Astrocyte (in vitro differentiated cells and primary cell): Measurements from ENCODE around the gene SNX27. TPM values are rescaled to one million over a fixed set of nuclear protein-coding genes. Genes with fewer than 3 reads are reported as not detected.

Experiments
- DNase-seq: peaks from one replicate; pipeline ENCODE4 v3.0.0-alpha.2; 2010; ENCODE audit warnings: low read depth
- FAIRE-seq: peaks from 2 replicates; lab custom pipeline; 2011; peaks lifted over from hg19 to GRCh38; lab: Jason Lieb, UNC
- H2AFZ ChIP-seq: 2 replicates; pipeline ENCODE4 v1.6.0; 2012; ENCODE audit warnings: low read depth, low read length, inconsistent platforms
- H3K27ac ChIP-seq: 2 replicates; pipeline ENCODE4 v1.5.1; 2011; ENCODE audit warnings: low read depth, low read length, inconsistent platforms
- H3K27me3 ChIP-seq: 2 replicates; pipeline ENCODE4 v1.6.0; 2011; ENCODE audit warnings: low read length, inconsistent platforms; ENCODE audit not compliant: insufficient read depth
- H3K36me3 ChIP-seq: 2 replicates; pipeline ENCODE4 v1.5.1; 2011; ENCODE audit warnings: low read length, inconsistent platforms; ENCODE audit not compliant: insufficient read depth
- H3K4me1 ChIP-seq: 2 replicates; pipeline ENCODE4 v1.5.1; 2011; ENCODE audit warnings: low read length, inconsistent platforms; ENCODE audit not compliant: insufficient read depth
- H3K4me2 ChIP-seq: 2 replicates; pipeline ENCODE4 v1.6.0; 2012; ENCODE audit warnings: low read length, inconsistent platforms
- H3K4me3 ChIP-seq: 2 replicates; pipeline ENCODE4 v1.5.1; 2011; ENCODE audit warnings: low read depth, mild to moderate bottlenecking, low read length, inconsistent platforms; ENCODE audit not compliant: insufficient read depth
- H3K79me2 ChIP-seq: 2 replicates; pipeline ENCODE4 v1.6.0; 2012; ENCODE audit warnings: mild to moderate bottlenecking, low read length, inconsistent platforms; ENCODE audit not compliant: insufficient read depth
- H3K9ac ChIP-seq: 2 replicates; pipeline ENCODE4 v1.6.0; 2012; ENCODE audit warnings: mild to moderate bottlenecking, low read length, inconsistent platforms
- H3K9me3 ChIP-seq: 2 replicates; pipeline ENCODE4 v1.5.1; 2012; ENCODE audit warnings: low read depth, mild to moderate bottlenecking, low read length, inconsistent platforms; ENCODE audit not compliant: insufficient read depth
- H4K20me1 ChIP-seq: 2 replicates; pipeline ENCODE4 v1.6.0; 2012; ENCODE audit warnings: low read length, inconsistent platforms; ENCODE audit not compliant: insufficient read depth
- H3K27ac Mint-ChIP-seq: one replicate; pipeline ENCODE4 v1.8.0; 2021; ENCODE audit warnings: mild to moderate bottlenecking, mixed read lengths; ENCODE audit not compliant: unreplicated experiment
- H3K27me3 Mint-ChIP-seq: one replicate; pipeline ENCODE4 v1.8.0; 2021; ENCODE audit warnings: low read depth, mixed read lengths; ENCODE audit not compliant: unreplicated experiment
- H3K36me3 Mint-ChIP-seq: one replicate; pipeline ENCODE4 v1.8.0; 2021; ENCODE audit warnings: low read depth, mixed read lengths; ENCODE audit not compliant: unreplicated experiment
- H3K4me1 Mint-ChIP-seq: one replicate; pipeline ENCODE4 v1.8.0; 2021; ENCODE audit warnings: low read depth, mixed read lengths; ENCODE audit not compliant: unreplicated experiment
- H3K4me3 Mint-ChIP-seq: one replicate; pipeline ENCODE4 v1.8.0; 2021; ENCODE audit warnings: mild to moderate bottlenecking, moderate library complexity, mixed read lengths; ENCODE audit not compliant: unreplicated experiment
- H3K9me3 Mint-ChIP-seq: one replicate; pipeline ENCODE4 v1.8.0; 2021; ENCODE audit warnings: mild to moderate bottlenecking, mixed read lengths; ENCODE audit not compliant: unreplicated experiment
- EZH2 ChIP-seq: IDR thresholded peaks from 2 replicates; pipeline ENCODE4 v1.6.1; 2012; ENCODE audit warnings: mild to moderate bottlenecking, low read length, inconsistent platforms; ENCODE audit not compliant: insufficient read depth
- total RNA-seq: library from RNA; stranded (reverse); gene quantifications from 2 replicates; pipeline ENCODE4 v1.2.1, GENCODE V29; 2021
- TF ChIP-seq, protein P1 (sequence below): IDR thresholded peaks from 2 replicates; pipeline ENCODE4 v1.5.1; 2011; ENCODE audit warnings: low read depth, mild to moderate bottlenecking, inconsistent platforms, low read length, moderate library complexity; ENCODE audit not compliant: insufficient read depth

SNX27 gene
- total RNA-seq, 1 donor from 2014 or later, result 53.1 TPM

DNA sequence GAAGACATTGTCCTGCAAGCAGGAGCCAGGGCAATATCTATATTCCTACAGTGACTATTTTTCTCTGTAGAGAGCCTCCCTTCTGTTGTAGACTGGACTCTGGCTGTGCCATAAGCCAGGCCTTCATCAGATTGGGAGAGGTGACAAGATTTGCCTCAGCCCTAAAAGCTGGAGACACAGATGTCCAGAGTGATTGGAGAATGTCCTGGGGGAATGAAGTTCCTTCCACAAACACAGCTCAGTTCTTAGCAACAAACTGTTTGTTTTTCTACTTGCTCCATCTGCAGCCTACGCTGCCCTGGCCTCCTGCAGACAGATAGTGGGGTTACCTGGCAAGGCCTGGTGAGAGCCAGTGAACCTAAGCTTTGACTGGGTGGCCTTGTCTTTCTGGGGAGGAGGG, 29.9 kb upstream of the SNX27 start:
- TF ChIP-seq, protein P1, sequence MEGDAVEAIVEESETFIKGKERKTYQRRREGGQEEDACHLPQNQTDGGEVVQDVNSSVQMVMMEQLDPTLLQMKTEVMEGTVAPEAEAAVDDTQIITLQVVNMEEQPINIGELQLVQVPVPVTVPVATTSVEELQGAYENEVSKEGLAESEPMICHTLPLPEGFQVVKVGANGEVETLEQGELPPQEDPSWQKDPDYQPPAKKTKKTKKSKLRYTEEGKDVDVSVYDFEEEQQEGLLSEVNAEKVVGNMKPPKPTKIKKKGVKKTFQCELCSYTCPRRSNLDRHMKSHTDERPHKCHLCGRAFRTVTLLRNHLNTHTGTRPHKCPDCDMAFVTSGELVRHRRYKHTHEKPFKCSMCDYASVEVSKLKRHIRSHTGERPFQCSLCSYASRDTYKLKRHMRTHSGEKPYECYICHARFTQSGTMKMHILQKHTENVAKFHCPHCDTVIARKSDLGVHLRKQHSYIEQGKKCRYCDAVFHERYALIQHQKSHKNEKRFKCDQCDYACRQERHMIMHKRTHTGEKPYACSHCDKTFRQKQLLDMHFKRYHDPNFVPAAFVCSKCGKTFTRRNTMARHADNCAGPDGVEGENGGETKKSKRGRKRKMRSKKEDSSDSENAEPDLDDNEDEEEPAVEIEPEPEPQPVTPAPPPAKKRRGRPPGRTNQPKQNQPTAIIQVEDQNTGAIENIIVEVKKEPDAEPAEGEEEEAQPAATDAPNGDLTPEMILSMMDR, result no peak
- no peak for TF ChIP-seq EZH2
- Histone ChIP-seq H3K27me3 (no peaks in the 10 kb centered on the region), H3K36me3 (peaks cover 18% of the 10 kb centered on the region), H3K9ac (no peak overlapping the region), H3K4me1 (peaks cover 22% of the 10 kb centered on the region), H3K4me3 (no peak overlapping the region), H3K79me2 (no peaks in the 10 kb centered on the region), H3K9me3 (no peaks in the 10 kb centered on the region), H2AFZ (no peak overlapping the region), H4K20me1 (peaks cover 6% of the 10 kb centered on the region), H3K27ac (no peak overlapping the region), H3K4me2 (no peak overlapping the region)
- no peaks in the 10 kb centered on the region for H3K27me3 Mint-ChIP-seq
- H3K9me3 Mint-ChIP-seq, result no peaks in the 10 kb centered on the region
- peaks cover 33% of the 10 kb centered on the region for H3K36me3 Mint-ChIP-seq
- DNase-seq (no peak), FAIRE-seq (no peak)
- no peak overlapping the region for H3K4me3 Mint-ChIP-seq
- H3K27ac Mint-ChIP-seq, result no peak overlapping the region
- peaks cover 54% of the 10 kb centered on the region for H3K4me1 Mint-ChIP-seq

DNA sequence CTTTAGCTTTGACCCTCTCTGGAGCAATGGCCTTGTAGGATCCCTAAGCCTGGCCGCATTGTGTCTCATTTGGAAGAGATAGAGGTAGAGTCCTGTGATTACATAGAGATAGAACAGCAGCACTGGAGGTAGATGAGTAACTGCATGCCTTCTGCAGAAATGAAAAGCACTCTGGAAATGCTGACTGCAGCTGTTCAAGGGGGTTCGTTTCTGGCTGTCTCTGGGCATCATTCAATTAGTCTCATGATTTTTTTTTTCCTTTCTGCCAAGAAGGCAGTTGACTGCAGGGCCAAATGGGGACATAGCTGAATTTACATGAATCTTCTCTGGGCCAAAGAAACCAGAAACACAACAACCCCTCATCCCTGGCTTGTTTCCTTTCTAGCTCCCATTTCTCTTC, 28.1 kb upstream of the SNX27 start:
- Histone ChIP-seq H3K9me3 (no peaks in the 10 kb centered on the region), H4K20me1 (peaks cover 2% of the 10 kb centered on the region), H3K27me3 (no peaks in the 10 kb centered on the region), H3K27ac (no peak overlapping the region), H3K4me1 (peaks cover 17% of the 10 kb centered on the region), H2AFZ (no peak overlapping the region), H3K79me2 (no peaks in the 10 kb centered on the region), H3K9ac (no peak overlapping the region), H3K4me3 (no peak overlapping the region), H3K36me3 (peaks cover 18% of the 10 kb centered on the region), H3K4me2 (no peak overlapping the region)
- DNase-seq (no peak), FAIRE-seq (no peak)
- Mint-ChIP-seq H3K27ac (peak overlapping the region; percentile 95), H3K27me3 (no peaks in the 10 kb centered on the region), H3K4me1 (peaks cover 54% of the 10 kb centered on the region), H3K4me3 (peak overlapping the region; percentile 11), H3K9me3 (no peaks in the 10 kb centered on the region), H3K36me3 (peaks cover 33% of the 10 kb centered on the region)
- no peak for TF ChIP-seq EZH2
- TF ChIP-seq, protein P1, result no peak

DNA sequence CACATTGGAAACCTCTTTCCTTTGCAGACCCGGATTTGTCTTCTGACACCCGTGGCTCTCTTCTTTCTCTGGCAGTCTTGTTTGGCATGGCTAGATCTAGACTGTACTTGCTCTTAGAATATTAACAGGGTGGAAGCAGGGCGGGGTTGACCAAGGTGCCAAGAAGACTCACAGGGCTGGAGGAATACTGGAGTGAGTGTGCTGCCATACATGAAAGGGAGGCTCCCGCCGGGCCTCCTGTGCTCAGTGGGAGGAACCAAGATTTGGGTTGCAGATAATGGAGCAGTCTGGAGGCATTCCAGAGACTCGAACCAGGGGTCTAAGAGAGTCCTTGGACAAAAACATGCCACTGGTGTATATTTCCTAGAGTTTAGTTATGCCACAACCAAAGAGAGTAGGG, 27.6 kb upstream of the SNX27 start:
- FAIRE-seq (no peak), DNase-seq (no peak)
- Histone ChIP-seq H3K9ac (no peak overlapping the region), H3K9me3 (no peaks in the 10 kb centered on the region), H3K27ac (no peak overlapping the region), H3K4me2 (no peak overlapping the region), H3K4me1 (peaks cover 12% of the 10 kb centered on the region), H4K20me1 (no peaks in the 10 kb centered on the region), H3K4me3 (no peak overlapping the region), H3K27me3 (no peaks in the 10 kb centered on the region), H3K79me2 (no peaks in the 10 kb centered on the region), H3K36me3 (peaks cover 18% of the 10 kb centered on the region), H2AFZ (no peak overlapping the region)
- Mint-ChIP-seq H3K9me3 (no peaks in the 10 kb centered on the region), H3K27me3 (no peaks in the 10 kb centered on the region), H3K36me3 (peaks cover 30% of the 10 kb centered on the region), H3K27ac (peak overlapping the region; percentile 95), H3K4me1 (peaks cover 49% of the 10 kb centered on the region), H3K4me3 (peak overlapping the region; percentile 17)
- TF ChIP-seq, protein P1, result no peak
- no peak for TF ChIP-seq EZH2
